Epithelial cell of esophagus (primary cell): Measurements from ENCODE around the gene LINC01488.

Experiments
- DNase-seq: peaks from one replicate; pipeline ENCODE4 v3.0.0; 2010; ENCODE audit warnings: low read depth
- H3K4me3 ChIP-seq: 2 replicates; pipeline ENCODE4 v1.5.1; 2011; ENCODE audit warnings: mild to moderate bottlenecking, low read length, control low read depth
- CTCF ChIP-seq: IDR thresholded peaks from 2 replicates; pipeline ENCODE4 v1.5.1; 2011; ENCODE audit warnings: low read depth, mild to moderate bottlenecking, low read length, control low read depth, inconsistent platforms; ENCODE audit not compliant: insufficient read depth; ENCODE audit errors: missing control alignments

Gene LINC01488

GRCh38 chr11:69498614-69499175 is 17.2 kb downstream of the LINC01488 start:
- no peak for TF ChIP-seq CTCF
- DNase-seq = no peak
- no peak overlapping the region for H3K4me3 ChIP-seq

- no peak for DNase-seq
- H3K4me3 ChIP-seq = no peak overlapping the region
- TF ChIP-seq CTCF = no peak
Observed at GRCh38 chr11:69499186-69499917, 17.9 kb downstream of the LINC01488 start.

- no peak overlapping the region for H3K4me3 ChIP-seq
- DNase-seq = no peak
- TF ChIP-seq CTCF = no peak
Observed at GRCh38 chr11:69499918-69500284, 18.4 kb downstream of the LINC01488 start.

GRCh38 chr11:69500285-69501120 is 19.0 kb downstream of the LINC01488 start:
- DNase-seq = no peak
- TF ChIP-seq CTCF = no peak
- no peak overlapping the region for H3K4me3 ChIP-seq

GRCh38 chr11:69501121-69501489 is 19.6 kb downstream of the LINC01488 start:
- no peak overlapping the region for H3K4me3 ChIP-seq
- TF ChIP-seq CTCF = no peak
- no peak for DNase-seq

GRCh38 chr11:69501891-69502860 is 20.7 kb downstream of the LINC01488 start:
- no peak for DNase-seq
- no peak for TF ChIP-seq CTCF
- H3K4me3 ChIP-seq = no peak overlapping the region
